ENCODE results near the gene PRKACB.

PRKACB gene

DNA sequence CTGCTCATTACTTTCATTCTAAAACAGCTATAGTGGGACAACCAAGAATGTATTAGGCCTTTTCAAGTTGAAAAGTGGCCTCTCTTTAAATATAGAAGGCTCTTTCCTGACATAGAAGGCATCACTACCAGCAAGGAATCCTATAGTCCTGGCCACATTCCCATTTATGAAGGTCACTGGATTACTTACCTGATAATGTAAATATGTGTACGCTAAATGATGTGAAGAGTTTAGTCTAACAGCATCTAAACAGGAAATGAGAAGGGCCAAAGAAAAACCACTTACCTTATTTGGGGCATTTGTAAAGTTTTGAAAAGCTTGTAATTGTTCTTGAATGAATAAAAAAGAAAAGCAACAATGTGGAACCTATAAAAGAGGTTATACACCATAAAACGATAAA is 24.7 kb downstream of the PRKACB start:
- Histone ChIP-seq H2AFZ (ENCODE audit: low read length) (no peak overlapping the region), H3K36me3 (replicated peaks; ENCODE audit: insufficient read depth, low read length) (no peaks in the 10 kb centered on the region), H3K9ac (ENCODE audit: low read length) (no peak overlapping the region), H4K20me1 (ENCODE audit: insufficient read depth, low read length) (no peaks in the 10 kb centered on the region), H3F3A (ENCODE audit: insufficient read depth, low read length) (no peaks in the 10 kb centered on the region), H3K79me2 (ENCODE audit: low read length) (peaks cover 7% of the 10 kb centered on the region), H3K9me2 (replicated peaks; ENCODE audit: insufficient read depth, low read length) (no peaks in the 10 kb centered on the region), H3K4me2 (ENCODE audit: low read depth, low read length) (no peak overlapping the region), H3K27ac (ENCODE audit: low read length) (no peak overlapping the region), H3K4me1 (ENCODE audit: low read length) (peaks cover 11% of the 10 kb centered on the region), H3K4me3 (ENCODE audit: low read length) (no peak overlapping the region), H3K27me3 (replicated peaks; ENCODE audit: insufficient read depth, low read length) (no peaks in the 10 kb centered on the region), H3K9me3 (replicated peaks; ENCODE audit: insufficient read depth, low read length) (no peaks in the 10 kb centered on the region)
- TF ChIP-seq EZH2phosphoT487 (IDR thresholded peaks at IDR 0.05; ENCODE audit: low read length) (no peak), EZH2 (optimal IDR thresholded peaks at IDR 0.05; ENCODE audit: low read depth, low read length) (no peak)
- TF ChIP-seq, protein P1, sequence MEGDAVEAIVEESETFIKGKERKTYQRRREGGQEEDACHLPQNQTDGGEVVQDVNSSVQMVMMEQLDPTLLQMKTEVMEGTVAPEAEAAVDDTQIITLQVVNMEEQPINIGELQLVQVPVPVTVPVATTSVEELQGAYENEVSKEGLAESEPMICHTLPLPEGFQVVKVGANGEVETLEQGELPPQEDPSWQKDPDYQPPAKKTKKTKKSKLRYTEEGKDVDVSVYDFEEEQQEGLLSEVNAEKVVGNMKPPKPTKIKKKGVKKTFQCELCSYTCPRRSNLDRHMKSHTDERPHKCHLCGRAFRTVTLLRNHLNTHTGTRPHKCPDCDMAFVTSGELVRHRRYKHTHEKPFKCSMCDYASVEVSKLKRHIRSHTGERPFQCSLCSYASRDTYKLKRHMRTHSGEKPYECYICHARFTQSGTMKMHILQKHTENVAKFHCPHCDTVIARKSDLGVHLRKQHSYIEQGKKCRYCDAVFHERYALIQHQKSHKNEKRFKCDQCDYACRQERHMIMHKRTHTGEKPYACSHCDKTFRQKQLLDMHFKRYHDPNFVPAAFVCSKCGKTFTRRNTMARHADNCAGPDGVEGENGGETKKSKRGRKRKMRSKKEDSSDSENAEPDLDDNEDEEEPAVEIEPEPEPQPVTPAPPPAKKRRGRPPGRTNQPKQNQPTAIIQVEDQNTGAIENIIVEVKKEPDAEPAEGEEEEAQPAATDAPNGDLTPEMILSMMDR (IDR thresholded peaks at IDR 0.05; ENCODE audit: low read length): no peak
- no peak for DNase-seq

DNA sequence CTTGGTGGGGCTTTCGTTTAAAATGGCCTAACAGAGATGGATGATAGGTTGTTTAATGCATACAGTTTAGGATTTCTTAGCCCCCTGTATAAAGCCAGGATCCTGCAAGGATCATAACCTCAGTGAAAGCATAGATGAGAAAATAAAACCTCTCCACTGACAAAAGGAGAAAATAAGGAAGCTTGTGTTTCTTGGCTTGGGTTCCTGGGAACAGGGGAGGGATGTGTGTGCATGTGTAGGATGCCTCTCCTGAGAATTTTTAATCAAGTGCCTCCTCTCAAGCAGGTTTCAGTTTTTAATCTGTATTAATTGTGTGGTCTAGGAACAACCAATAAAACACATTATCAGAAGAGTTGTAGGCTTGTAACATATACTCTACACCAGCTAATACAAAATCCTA is 26.1 kb downstream of the PRKACB start:
- Histone ChIP-seq H3K4me2 (ENCODE audit: low read depth, low read length) (no peak overlapping the region), H3K79me2 (ENCODE audit: low read length) (no peaks in the 10 kb centered on the region; the same call in 1 of the 2 replicates), H3K36me3 (replicated peaks; ENCODE audit: insufficient read depth, low read length) (no peaks in the 10 kb centered on the region), H3K27ac (ENCODE audit: low read length) (no peak overlapping the region), H3K9ac (ENCODE audit: low read length) (no peak overlapping the region), H3K27me3 (replicated peaks; ENCODE audit: insufficient read depth, low read length) (no peaks in the 10 kb centered on the region), H4K20me1 (ENCODE audit: insufficient read depth, low read length) (no peaks in the 10 kb centered on the region), H3K4me3 (ENCODE audit: low read length) (no peak overlapping the region), H3K4me1 (ENCODE audit: low read length) (peaks cover 11% of the 10 kb centered on the region), H3K9me2 (replicated peaks; ENCODE audit: insufficient read depth, low read length) (no peaks in the 10 kb centered on the region), H3K9me3 (replicated peaks; ENCODE audit: insufficient read depth, low read length) (no peaks in the 10 kb centered on the region), H2AFZ (ENCODE audit: low read length) (no peak overlapping the region), H3F3A (ENCODE audit: insufficient read depth, low read length) (no peaks in the 10 kb centered on the region)
- TF ChIP-seq EZH2phosphoT487 (IDR thresholded peaks at IDR 0.05; ENCODE audit: low read length) (no peak), EZH2 (optimal IDR thresholded peaks at IDR 0.05; ENCODE audit: low read depth, low read length) (no peak)
- TF ChIP-seq, protein P1 (IDR thresholded peaks at IDR 0.05; ENCODE audit: low read length): no peak
- no peak for DNase-seq

DNA sequence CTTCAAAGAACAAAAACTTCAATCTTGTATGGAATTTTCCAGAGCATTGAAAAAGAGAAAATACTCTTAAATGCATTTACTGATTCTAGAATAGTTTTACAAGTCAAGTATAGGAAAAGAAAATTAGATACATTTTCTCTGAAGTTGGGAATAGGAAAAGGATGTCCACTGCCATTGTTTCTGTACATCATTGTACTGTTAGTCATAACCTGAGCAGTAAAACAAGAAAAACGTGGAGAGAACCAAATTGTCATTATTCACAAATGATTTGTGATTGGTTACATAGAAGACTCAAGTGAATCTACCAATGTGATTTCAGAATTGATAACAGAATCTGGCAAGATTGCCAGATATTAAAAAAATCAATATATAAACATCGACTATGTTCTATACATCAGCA is 27.4 kb downstream of the PRKACB start:
- no peak overlapping the region for H3K4me2 ChIP-seq (ENCODE audit: low read depth, low read length)
- no peak overlapping the region for H2AFZ ChIP-seq (ENCODE audit: low read length)
- H3F3A ChIP-seq (ENCODE audit: insufficient read depth, low read length): no peaks in the 10 kb centered on the region
- TF ChIP-seq EZH2phosphoT487 (IDR thresholded peaks at IDR 0.05; ENCODE audit: low read length): no peak
- no peaks in the 10 kb centered on the region for H3K27me3 ChIP-seq (replicated peaks; ENCODE audit: insufficient read depth, low read length)
- no peaks in the 10 kb centered on the region for H3K36me3 ChIP-seq (replicated peaks; ENCODE audit: insufficient read depth, low read length)
- H3K27ac ChIP-seq (ENCODE audit: low read length): no peak overlapping the region
- H4K20me1 ChIP-seq (ENCODE audit: insufficient read depth, low read length): no peaks in the 10 kb centered on the region
- H3K79me2 ChIP-seq (ENCODE audit: low read length): no peaks in the 10 kb centered on the region; the same call in 1 of the 2 replicates
- H3K4me1 ChIP-seq (ENCODE audit: low read length): peaks cover 6% of the 10 kb centered on the region
- no peaks in the 10 kb centered on the region for H3K9me2 ChIP-seq (replicated peaks; ENCODE audit: insufficient read depth, low read length)
- no peak overlapping the region for H3K9ac ChIP-seq (ENCODE audit: low read length)
- H3K4me3 ChIP-seq (ENCODE audit: low read length): no peak overlapping the region
- DNase-seq: no peak
- H3K9me3 ChIP-seq (replicated peaks; ENCODE audit: insufficient read depth, low read length): no peaks in the 10 kb centered on the region

DNA sequence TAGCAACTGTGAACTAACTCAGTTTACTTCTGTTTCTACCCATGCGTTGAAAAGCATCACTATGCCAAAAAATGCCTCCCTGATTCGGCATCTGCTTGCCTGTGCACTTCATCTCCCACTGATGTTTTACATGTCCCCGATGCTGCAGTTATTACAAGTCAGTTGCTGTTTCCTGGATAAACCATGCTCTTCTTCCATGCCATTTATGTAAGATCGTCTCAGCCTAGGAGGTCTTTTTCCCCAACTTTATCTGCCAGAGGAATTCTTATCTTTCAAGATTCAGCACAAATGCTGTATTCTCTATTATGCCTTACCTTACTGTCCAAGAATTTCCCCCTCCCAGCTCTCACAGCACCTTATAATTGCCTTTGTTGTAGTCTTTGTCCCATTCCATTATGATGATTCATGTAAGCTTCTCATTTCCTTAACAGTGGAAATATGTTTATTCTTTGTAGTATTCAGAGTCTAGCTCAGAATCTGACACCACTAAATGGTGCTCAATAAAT is 30.0 kb downstream of the PRKACB start:
- H3K4me3 ChIP-seq (ENCODE audit: low read length): no peak overlapping the region
- H3K27ac ChIP-seq (ENCODE audit: low read length): no peak overlapping the region

More for the DNA sequence above, 30.0 kb downstream of the PRKACB start:
- no peaks in the 10 kb centered on the region for H3K27me3 ChIP-seq (replicated peaks; ENCODE audit: insufficient read depth, low read length)
- H2AFZ ChIP-seq (ENCODE audit: low read length): no peak overlapping the region
- H3K36me3 ChIP-seq (replicated peaks; ENCODE audit: insufficient read depth, low read length): no peaks in the 10 kb centered on the region
- DNase-seq: no peak
- H3K9me3 ChIP-seq (replicated peaks; ENCODE audit: insufficient read depth, low read length): no peaks in the 10 kb centered on the region
- no peak overlapping the region for H3K9ac ChIP-seq (ENCODE audit: low read length)
- no peaks in the 10 kb centered on the region for H3K9me2 ChIP-seq (replicated peaks; ENCODE audit: insufficient read depth, low read length)
- H4K20me1 ChIP-seq (ENCODE audit: insufficient read depth, low read length): no peaks in the 10 kb centered on the region
- no peaks in the 10 kb centered on the region for H3K79me2 ChIP-seq (ENCODE audit: low read length)
- no peaks in the 10 kb centered on the region for H3K4me1 ChIP-seq (ENCODE audit: low read length)
- no peak for TF ChIP-seq EZH2 (optimal IDR thresholded peaks at IDR 0.05; ENCODE audit: low read depth, low read length)
- TF ChIP-seq, protein P1 (IDR thresholded peaks at IDR 0.05; ENCODE audit: low read length): no peak
- no peaks in the 10 kb centered on the region for H3F3A ChIP-seq (ENCODE audit: insufficient read depth, low read length)
- no peak overlapping the region for H3K4me2 ChIP-seq (ENCODE audit: low read depth, low read length)
